Right ventricle myocardium superior (tissue), 1 donor: ENCODE data around the gene ZYG11A. TPM values are rescaled to one million over a fixed set of nuclear protein-coding genes. Genes with fewer than 3 reads are reported as not detected.
"Not testable (repeated sequence)": the region's sequence is repeated elsewhere in the genome, so short reads cannot be mapped to it uniquely, and the experiment has no call there.

Experiments
- ATAC-seq: fragments of 200-7000 bp; cut with Tn5 transposase; one replicate; pipeline ENCODE4 v1.9.1; 2020; ENCODE audit warnings: mild to moderate bottlenecking; ENCODE audit not compliant: poor library complexity
- DNase-seq: peaks from one replicate; pipeline ENCODE4 v3.0.0-alpha.2; 2020
- intact Hi-C: fragments of 100-400 bp; cut with DNase I; formaldehyde crosslinking; loops from one replicate; pipeline ENCODE4 v1.11.2; 2022
- total RNA-seq: library from RNA; stranded (reverse); fragmentation: NEBNext Ultra II Directional; extraction: Animal tissue kit (Norgen Biotek cat#: 25700); gene quantifications from one replicate; pipeline ENCODE4 v1.2.1, GENCODE V29; 2021
- donor health status: DM: no; HTN: yes; CAD: no; lungs with severe emphysema.

ZYG11A gene
- total RNA-seq, 1 donor from 2014 or later, result not detected

DNA sequence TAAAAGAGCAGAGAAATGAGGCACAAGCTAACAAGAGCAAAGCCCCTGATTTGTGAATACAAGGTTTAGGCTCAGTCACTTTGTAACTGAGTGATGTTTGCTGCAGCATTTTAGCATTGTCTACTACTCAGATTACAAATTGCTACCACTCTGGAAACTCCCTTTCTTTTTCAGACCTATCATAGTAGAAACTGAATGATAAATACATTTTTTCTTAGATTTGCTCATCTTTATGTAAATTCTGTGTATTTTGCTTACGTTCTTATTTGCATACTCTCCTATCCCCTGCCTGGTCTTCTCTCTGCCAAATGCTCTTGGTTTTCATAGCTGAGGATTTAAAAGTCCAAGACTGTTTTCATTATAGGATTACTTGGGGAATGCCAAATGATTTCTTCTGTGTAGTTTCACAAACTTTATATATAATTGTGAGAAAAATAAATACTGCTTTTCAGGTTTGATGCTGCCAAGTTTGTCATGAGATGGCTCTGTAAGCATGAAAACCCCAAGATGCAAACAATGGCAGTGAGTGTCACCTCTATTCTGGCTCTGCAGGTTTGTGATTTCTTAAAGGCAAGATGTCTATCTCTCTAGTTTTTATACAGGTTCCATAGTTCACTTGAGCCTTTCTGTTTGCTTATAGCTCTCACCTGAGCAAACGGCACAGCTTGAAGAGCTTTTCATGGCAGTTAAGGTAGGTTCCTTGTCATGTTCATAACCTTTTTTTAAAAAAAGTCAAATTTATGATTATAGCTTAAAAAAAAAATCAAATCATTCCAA lies 24.7 kb downstream of the ZYG11A start:
- ATAC-seq (no peak), DNase-seq (no peak)
- intact Hi-C loops, result no loop called here

DNA sequence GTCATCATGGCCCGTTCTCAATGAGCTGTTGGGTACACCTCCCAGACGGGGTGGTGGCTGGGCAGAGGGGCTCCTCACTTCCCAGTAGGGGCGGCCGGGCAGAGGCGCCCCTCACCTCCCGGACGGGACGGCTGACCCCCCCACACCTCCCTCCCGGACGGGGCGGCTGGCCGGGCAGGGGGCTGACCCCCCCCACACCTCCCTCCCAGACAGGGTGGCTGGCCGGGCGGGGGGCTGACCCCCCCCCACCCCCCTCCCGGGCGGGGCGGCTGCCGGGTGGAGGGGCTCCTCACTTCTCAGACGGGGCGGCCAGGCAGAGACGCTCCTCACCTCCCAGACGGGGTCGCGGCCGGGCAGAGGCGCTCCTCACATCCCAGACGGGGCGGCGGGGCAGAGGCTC lies 27.2 kb downstream of the ZYG11A start:
- ATAC-seq, DNase-seq, intact Hi-C loops: not testable (repeated sequence)

DNA sequence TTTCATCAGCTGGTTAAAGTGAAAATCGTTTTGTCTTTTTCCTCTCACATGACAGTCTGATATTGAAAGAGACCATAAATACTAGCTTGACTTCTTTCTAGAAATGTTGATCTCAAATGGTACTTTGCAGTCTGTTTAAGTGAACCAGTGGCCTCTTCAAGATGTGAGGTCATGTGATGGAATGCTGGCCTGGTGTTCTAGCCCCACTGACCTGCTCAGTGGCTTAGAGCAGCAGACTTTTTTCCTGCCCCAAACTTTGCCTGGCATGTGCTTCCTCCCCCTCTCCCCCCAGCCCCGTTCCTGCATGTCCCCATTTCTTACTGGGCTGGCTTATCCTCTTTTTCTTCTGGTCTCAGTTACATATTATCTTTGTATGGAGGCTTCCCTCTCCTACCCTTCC lies 34.3 kb downstream of the ZYG11A start:
- DNase-seq (no peak), ATAC-seq (no peak)
- intact Hi-C loops, result no loop called here

DNA sequence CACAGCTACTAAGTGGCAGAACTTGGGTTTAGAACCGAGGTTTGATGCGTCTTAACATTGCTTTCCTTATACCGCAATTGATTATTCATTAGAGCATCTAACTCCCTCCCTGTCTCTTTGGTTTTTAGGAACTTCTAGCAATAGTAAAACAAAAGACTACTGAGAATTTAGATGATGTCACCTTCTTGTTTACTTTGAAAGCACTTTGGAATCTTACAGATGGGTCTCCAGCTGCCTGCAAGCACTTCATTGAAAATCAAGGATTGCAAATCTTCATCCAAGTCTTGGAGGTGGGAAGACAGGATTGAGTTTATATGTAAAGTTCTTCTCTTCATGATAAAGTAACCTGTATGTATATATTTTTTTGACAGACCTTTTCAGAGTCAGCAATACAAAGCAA lies 35.0 kb downstream of the ZYG11A start:
- intact Hi-C loops, result no loop called here
- ATAC-seq, result no peak

DNA sequence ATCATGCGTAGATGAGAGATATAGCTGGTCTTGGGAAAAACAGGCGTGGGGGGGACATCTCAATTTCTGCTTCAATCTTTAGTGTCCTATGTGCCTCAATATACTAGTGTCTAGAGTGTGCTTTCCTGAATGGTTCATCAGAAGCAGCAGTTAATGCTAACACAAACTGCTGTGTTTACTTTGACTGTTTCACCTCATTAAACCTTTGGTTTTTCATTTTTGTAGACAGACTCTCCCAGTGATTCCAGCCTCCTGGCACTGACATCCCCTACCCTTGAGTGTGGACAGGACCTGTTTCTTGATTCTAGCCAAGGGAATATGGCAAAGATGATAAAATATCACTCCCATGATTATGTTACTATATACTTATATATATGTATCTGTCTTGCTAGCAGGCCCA lies 37.6 kb downstream of the ZYG11A start:
- no peak for DNase-seq
- intact Hi-C loops, result no loop called here
- ATAC-seq, result no peak

More for the DNA sequence above, 35.0 kb downstream of the ZYG11A start:
- DNase-seq, result no peak

DNA sequence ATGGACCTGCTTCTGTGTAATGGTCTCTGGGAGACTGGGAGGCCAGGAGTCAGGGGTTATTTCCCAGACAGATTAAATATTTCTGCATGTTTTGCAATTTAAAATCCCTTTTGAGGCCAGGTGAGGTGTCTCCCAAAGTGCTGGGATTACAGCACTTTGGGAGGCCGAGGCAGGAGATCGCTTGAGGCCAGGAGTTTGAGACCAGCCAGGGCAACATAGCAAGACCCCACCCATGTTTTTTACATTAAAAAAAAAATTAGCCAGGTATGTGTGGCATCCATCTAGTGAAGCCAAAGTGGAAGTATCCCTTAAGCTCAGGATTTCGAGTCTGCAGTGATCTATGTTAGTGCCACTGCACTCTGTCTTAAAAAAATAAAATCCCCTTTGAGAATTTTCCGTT lies 44.9 kb downstream of the ZYG11A start:
- ATAC-seq (no peak), DNase-seq (no peak)
- intact Hi-C loops, result no loop called here

DNA sequence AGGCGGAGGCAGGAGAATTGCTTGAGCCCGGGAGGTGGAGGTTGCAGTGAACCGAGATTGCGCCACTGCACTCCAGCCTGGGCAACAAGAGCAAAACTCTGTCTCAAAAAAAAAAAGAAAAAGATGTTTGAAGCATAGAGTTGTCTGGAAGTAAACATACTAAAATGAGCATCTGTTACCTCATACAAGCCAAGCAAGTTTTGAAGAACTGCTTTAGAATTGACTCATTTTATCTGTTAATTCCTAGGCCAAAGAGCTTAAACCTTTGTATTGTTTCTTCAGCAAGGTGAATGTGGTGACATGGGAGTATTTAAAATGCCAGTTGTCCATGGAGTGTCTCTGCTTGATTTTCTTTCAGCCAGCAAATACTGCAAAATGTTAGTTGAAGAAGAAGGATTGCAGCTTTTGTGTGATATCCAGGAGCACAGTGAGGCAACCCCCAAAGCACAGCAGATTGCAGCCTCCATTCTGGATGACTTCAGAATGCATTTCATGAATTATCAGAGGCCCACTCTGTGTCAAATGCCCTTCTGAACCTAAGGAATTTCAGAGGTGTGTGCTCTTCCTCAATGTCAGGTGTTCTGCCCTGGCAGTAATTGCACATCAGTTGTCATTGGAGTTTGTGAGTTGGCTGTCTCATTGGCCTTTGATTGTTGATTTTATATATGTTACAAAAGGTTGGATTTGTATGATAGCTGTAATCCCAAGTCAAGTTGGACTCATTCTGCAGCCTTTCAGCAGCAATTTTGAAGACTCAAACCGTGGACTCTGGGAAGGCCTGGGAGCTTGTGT lies 50.1 kb downstream of the ZYG11A start:
- no peak for ATAC-seq
- intact Hi-C loops, result no loop called here

DNA sequence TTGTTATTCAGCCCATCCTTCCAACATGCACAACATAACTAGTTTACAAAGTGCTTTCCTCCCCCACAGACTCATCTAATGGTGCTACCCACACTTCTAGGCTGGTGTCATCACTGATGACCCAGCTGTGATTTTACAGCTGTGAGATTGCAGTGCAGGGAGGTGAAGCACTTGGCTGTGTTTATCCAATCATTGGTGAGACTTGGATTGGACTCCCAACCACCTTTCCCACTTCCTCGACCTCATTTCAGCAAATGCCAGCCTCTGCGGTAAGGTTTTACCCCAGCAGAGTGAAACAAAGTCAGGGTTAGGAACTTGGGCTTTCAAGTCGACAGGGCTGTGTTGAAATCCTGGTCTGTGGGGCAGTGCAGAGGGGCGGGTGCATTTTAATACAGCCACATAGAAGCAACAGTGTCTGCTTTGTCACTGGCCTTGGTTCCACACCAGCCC lies 56.9 kb downstream of the ZYG11A start:
- DNase-seq (no peak), ATAC-seq (no peak)
- intact Hi-C loops, result no loop called here

More for the DNA sequence above, 50.1 kb downstream of the ZYG11A start:
- no peak for DNase-seq

DNA sequence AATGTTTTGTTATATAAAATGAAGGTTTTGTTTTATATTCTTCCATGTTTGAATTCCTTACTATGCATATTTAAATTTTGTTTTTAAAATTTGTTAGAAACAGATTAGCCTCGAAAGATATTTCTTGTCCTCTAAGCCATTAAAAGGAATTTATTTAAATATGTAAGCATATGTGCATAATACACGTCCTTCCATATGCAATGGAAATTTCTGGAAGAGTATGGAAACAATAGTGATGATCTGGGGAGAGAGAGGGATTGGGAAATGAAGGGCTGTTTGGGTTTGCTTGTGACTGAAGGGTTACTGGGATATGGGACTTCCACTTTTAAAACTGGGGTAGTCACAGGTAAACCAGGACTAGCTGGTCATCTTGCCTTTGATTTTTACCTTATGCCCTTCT lies 57.8 kb downstream of the ZYG11A start:
- DNase-seq (no peak), ATAC-seq (no peak)
- intact Hi-C loops, result no loop called here

DNA sequence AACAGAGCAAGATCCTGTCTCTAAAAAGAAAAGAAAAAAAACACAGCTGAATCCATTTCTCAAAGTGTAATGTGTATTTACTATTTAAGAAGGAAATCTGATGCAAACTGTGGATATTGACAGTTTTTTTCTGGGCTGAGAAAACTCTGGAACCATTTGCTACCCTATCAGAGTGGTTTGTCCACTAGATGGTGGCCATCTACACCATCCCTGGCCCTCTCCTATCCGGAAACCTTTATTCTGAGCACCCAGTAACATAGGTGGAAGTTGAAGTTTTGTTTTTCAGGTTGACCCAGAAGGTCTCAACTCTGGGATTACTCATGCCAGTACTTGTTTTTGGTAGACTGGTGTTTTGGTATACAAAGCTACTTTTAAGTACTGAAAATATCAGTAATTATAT lies 58.8 kb downstream of the ZYG11A start:
- DNase-seq (no peak), ATAC-seq (no peak)
- intact Hi-C loops, result no loop called here

DNA sequence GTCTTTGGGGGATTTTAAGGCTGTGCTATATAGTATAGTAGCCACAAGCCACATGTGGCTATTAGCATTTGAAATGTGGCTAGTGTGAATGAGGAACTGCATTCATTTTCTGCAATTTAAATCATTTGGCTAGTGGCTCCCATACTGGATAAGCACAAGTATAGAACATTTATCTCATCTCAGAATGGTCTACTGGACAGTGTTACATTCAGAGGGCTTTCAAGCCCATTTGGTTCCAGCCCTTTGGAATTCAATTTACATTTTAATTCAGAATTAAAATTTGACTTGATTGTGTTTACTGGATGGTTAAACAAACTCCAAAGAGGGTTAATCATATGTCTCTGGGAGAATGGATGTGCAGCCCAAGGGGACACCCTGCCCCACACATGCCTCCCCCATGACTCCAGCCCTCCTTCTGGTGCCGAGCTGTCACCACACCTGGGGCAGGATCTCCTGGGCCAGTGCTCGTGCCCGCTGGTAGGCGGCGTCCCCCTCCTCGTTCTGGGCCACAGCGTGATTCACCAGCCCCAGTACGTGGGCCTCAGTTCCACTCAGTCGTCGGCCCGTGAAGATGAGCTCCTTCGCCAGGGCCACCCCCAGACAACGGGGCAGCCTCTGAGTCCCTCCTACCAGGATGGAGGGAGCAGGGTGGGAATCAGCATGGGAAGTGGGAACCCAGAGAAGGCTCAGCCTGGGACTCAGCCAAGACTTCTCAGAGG lies 61.8 kb downstream of the ZYG11A start:
- ATAC-seq, result no peak
- intact Hi-C loops, result no loop called here
- DNase-seq, result no peak

DNA sequence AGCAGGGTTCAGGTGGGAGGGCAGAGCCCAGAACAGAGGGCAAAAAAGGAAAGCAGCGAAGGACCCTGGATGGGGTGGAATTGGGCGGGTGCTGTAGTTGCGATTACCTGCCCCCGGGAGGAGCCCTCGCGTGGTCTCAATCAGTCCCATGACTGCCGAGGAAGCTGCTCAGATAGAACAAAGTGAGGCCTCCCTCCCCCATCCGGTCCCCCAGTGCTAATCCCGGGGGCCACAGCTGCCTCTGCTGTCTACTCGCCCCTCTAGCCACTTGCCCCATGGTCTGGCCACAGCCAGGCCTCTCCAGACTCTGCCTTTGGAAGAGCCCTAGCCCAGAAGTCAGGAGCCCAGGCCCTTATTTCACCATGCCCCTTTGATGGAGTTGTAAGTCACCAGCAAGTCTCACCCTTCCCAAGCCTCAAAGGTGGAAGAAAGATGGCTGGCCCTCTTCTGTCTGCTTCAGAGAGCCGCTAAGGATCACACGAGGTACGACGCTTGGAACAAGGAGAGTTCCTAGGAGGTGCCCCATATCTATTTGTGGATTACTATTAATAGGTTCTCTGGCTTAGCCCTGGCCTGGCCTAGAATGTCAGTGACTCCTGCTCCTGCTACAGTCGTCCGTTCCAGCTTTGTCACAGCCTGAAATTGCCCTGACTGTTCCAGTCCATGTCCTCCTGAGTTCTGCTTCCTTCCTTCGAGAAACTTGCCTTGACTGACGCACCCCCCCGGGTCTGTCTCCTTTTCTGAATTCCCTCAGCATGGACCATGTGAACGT lies 62.6 kb downstream of the ZYG11A start:
- intact Hi-C loops, result no loop called here
- ATAC-seq (peak; percentile 92), DNase-seq (no peak)

DNA sequence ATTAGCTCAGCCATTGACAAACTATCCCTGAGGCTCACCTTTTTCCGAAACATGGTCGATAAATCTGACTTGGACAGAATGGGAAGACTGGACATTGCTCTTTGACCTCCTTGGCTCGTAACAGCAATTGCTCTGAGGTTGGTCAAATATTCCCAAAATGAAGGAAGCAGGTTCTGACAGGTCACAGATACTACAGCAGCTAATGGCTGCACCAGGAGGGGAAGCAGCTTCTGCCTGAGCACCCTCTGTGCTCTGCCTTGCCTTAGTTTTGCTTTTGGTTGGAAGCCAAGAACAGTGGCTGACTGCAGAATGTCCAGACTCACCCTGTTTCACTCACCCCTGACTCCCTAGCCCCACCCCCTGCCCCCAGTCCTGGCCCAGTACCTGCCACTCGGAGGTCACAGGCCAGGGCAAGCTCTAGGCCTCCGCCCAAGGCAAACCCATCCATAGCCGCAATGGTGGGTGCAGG lies 63.6 kb downstream of the ZYG11A start:
- no peak for DNase-seq
- ATAC-seq, result peak; percentile 73
- intact Hi-C loops, result no loop called here

DNA sequence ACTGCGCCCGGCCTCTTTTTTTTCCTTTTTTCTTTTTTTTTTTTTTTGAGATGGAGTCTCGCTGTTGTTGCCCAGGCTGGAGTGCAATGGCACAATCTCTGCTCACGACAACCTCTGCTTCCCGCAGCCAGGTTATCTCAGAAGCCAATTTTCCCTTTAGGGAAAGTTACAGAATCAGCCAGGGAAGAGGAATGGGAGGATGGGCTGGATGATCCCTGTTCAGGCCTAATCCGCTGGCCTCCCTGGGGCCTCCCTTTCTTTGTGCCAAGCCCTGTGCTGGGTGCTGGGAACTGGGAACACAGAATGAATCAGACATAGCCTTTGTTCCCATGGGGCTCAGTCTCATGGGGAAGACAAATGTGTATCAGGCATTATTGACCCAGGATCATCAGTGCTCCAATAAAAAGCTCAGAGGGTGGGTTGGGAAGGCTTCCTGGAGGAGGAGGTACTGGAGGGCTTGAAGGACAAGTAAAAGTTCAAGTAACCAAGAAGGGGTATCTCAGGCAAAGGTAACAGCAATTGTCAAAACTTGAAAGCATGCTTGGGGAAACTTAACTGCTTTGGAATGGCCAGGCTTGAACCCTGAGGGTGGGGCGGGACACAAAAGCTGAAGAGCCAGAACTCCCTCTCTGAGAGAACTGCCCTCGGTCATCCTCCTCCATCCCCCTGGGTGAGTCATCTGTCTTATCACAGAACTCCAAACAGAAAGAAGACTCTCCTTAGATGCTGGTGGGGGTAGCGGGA lies 64.7 kb downstream of the ZYG11A start:
- ATAC-seq, result no peak
- intact Hi-C loops, result no loop called here

DNA sequence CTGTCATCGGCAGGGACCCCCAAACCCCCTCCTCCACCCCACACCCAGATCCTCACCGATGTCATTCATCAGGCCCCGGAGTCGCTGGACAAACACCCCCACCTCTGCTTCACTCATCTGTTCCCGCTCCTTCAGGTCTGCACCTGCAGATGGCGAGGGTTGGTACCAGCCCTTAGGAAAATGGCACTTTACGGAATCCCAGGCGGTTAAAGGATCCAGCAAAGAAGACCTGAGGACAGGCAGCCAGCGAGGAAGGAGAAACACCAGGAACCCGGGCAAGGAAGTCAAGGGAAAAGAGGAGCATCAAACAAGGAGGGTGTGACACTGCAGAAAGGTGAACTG lies 65.2 kb downstream of the ZYG11A start:
- intact Hi-C loops, result no loop called here
- no peak for DNase-seq
- ATAC-seq, result no peak

More for the DNA sequence above, 64.7 kb downstream of the ZYG11A start:
- no peak for DNase-seq

DNA sequence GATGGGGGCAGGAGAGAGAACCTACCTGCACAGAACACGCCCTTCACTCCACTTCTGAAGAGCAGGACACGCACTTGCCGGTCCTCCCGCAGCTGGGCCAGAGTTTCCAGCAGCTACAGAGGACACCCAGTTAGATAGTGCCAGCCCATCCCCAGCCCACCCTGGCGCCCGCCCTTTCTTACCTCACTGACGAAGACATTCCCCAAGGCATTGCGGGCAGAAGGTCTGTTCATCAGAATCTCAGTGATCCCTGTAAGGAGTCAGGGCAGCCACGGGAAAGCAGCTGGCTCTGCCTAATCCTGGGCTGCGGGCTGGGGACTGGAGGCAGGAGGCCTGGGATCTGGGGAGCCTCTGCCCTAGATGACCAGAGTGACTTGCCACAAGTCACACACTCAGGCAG lies 69.0 kb downstream of the ZYG11A start:
- ATAC-seq, result no peak
- DNase-seq, result no peak
- intact Hi-C loops, result no loop called here

DNA sequence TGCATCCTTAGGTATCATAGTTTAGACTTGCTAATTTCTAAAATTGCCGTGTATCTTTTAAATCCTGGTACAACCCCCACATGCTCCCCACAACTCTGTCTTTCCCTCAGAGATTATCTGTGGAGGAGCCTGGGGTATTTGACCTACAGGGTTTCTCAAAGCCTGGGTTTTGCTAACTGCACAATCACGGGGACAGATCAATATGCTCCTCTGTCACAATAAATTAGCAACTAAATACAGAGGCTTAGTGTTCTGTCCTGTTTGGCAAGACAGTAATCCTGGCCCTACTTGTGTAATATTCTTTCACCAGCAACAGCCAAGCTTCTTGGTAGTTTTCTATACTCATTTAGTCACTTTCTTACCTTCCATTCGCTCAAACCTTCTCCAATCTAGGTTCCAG lies 70.5 kb downstream of the ZYG11A start:
- intact Hi-C loops, result no loop called here
- no peak for DNase-seq
- ATAC-seq, result no peak

DNA sequence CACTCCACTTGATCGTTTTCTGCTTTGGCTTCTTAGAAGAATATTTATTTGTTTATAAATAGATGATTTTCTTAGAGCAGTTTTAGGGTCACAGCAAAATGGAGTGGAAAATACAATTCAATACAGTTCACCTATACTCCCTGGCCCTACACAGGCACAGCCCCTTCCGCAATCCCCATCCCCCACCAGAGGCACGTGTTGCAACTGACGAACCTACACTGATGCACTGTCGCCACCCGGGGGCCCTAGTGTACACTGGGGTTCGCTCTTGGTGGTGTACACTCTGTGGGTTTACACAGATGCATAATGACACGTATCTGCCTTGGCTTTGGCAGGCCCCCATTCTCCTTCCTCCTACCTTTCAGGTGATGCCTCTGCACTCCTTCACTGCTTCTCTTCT lies 71.0 kb downstream of the ZYG11A start:
- intact Hi-C loops, result no loop called here
- ATAC-seq (no peak), DNase-seq (no peak)
